GM23338 (cell line): ENCODE measurements around the gene MCM3. TPM values are rescaled to one million over a fixed set of nuclear protein-coding genes. Genes with fewer than 3 reads are reported as not detected.

ENCODE experiments used
- ATAC-seq: fragments of 200-7000 bp; cut with Tn5 transposase; 3 replicates; pipeline ENCODE4 v1.9.1; 2020
- DNase-seq: peaks from one replicate; pipeline ENCODE4 v3.0.0-alpha.2; 2015; ENCODE audit warnings: low spot score
- H2AFZ ChIP-seq: fragments of 200-600 bp; sonication (generic); 2 replicates; pipeline ENCODE4 v1.8.0; 2016; ENCODE audit warnings: antibody characterized with exemption, mild to moderate bottlenecking, moderate library complexity
- H3F3A ChIP-seq: fragments of 200-600 bp; sonication (generic); replicated peaks from 2 replicates; pipeline ENCODE4 v1.8.0; 2017; ENCODE audit warnings: antibody characterized with exemption, mixed run types, low read depth
- H3K27ac ChIP-seq: fragments of 200-600 bp; sonication (generic); 2 replicates; pipeline ENCODE4 v1.6.1; 2016; ENCODE audit warnings: low read depth
- H3K27me3 ChIP-seq: fragments of 200-600 bp; sonication (generic); 2 replicates; pipeline ENCODE4 v1.8.0; 2016; ENCODE audit warnings: mild to moderate bottlenecking, mixed run types, moderate library complexity; ENCODE audit not compliant: insufficient read depth
- H3K36me3 ChIP-seq: fragments of 200-600 bp; sonication (generic); 2 replicates; pipeline ENCODE4 v1.8.0; 2016; ENCODE audit warnings: mild to moderate bottlenecking; ENCODE audit not compliant: insufficient read depth
- H3K4me1 ChIP-seq: fragments of 200-600 bp; sonication (generic); 2 replicates; pipeline ENCODE4 v1.8.0; 2016; ENCODE audit warnings: mild to moderate bottlenecking, moderate library complexity; ENCODE audit not compliant: insufficient read depth
- H3K4me2 ChIP-seq: fragments of 200-600 bp; sonication (generic); 2 replicates; pipeline ENCODE4 v1.7.1; 2017; ENCODE audit warnings: mixed run types
- H3K4me3 ChIP-seq: fragments of 200-600 bp; sonication (generic); 2 replicates; pipeline ENCODE4 v1.6.1; 2016; ENCODE audit warnings: mixed run types
- H3K79me2 ChIP-seq: fragments of 200-600 bp; sonication (generic); replicated peaks from 2 replicates; pipeline ENCODE4 v1.8.0; 2017; ENCODE audit warnings: mild to moderate bottlenecking; ENCODE audit not compliant: insufficient read depth
- H3K9me2 ChIP-seq: fragments of 200-600 bp; sonication (generic); 2 replicates; pipeline ENCODE4 v1.8.0; 2017; ENCODE audit not compliant: insufficient read depth
- H4K20me1 ChIP-seq: fragments of 200-600 bp; sonication (generic); replicated peaks from 2 replicates; pipeline ENCODE4 v1.8.0; 2017; ENCODE audit warnings: mild to moderate bottlenecking; ENCODE audit not compliant: insufficient read depth
- H3K27ac Mint-ChIP-seq: 2 replicates; pipeline ENCODE4 v1.8.0; 2020; ENCODE audit warnings: inconsistent platforms, mild to moderate bottlenecking, moderate library complexity, mixed read lengths
- H3K27me3 Mint-ChIP-seq: 3 replicates; pipeline ENCODE4 v1.8.0; 2022; ENCODE audit warnings: low read depth, mild to moderate bottlenecking, moderate library complexity, mixed read lengths, inconsistent platforms; ENCODE audit not compliant: insufficient read depth, poor library complexity
- H3K36me3 Mint-ChIP-seq: 3 replicates; pipeline ENCODE4 v1.8.0; 2021; ENCODE audit warnings: low read depth, mild to moderate bottlenecking, inconsistent platforms, moderate library complexity, mixed read lengths
- H3K4me1 Mint-ChIP-seq: 3 replicates; pipeline ENCODE4 v1.8.0; 2020; ENCODE audit warnings: mild to moderate bottlenecking, inconsistent platforms, mixed read lengths
- H3K4me3 Mint-ChIP-seq: 3 replicates; pipeline ENCODE4 v1.8.0; 2021; ENCODE audit warnings: moderate library complexity, mild to moderate bottlenecking, inconsistent platforms, mixed read lengths
- H3K9me3 Mint-ChIP-seq: 3 replicates; pipeline ENCODE4 v1.8.0; 2020; ENCODE audit warnings: moderate library complexity, mild to moderate bottlenecking, inconsistent platforms, mixed read lengths
- CREB1 ChIP-seq: fragments of 250-450 bp; sonication (Bioruptor Pico); IDR thresholded peaks from 2 replicates; pipeline ENCODE4 v1.5.0; 2020; ENCODE audit warnings: low read depth, mild to moderate bottlenecking, moderate library complexity
- CTCF ChIP-seq, 2 experiments: fragments of 200-600 bp in 1 of 2; sonication (generic) in 1 of 2; conservative IDR thresholded peaks; 2 replicates each; pipeline versions ENCODE4 v1.5.1 to v1.6.1; 2016 to 2017; ENCODE audit warnings: antibody characterized with exemption in 2 of 2, low read depth in 2 of 2, mild to moderate bottlenecking in 2 of 2, moderate library complexity in 1 of 2
- ETS1 ChIP-seq: IDR thresholded peaks from 2 replicates; pipeline ENCODE4 v1.6.1; 2016; ENCODE audit warnings: antibody characterized with exemption
- EZH2 ChIP-seq: fragments of 200-600 bp; sonication (generic); IDR thresholded peaks from one replicate; pipeline ENCODE4 v1.8.0; 2017; ENCODE audit warnings: antibody characterized with exemption, mild to moderate bottlenecking, low read depth; ENCODE audit not compliant: unreplicated experiment
- EZH2phosphoT487 ChIP-seq: fragments of 200-600 bp; sonication (generic); IDR thresholded peaks from one replicate; pipeline ENCODE4 v1.8.1; 2018; ENCODE audit warnings: antibody characterized with exemption; ENCODE audit not compliant: unreplicated experiment
- JUNB ChIP-seq: IDR thresholded peaks from one replicate; pipeline ENCODE4 v1.6.1; 2016; ENCODE audit warnings: antibody characterized with exemption; ENCODE audit not compliant: unreplicated experiment
- NANOG ChIP-seq: IDR thresholded peaks from 2 replicates; pipeline ENCODE4 v1.6.1; 2016; ENCODE audit warnings: antibody characterized with exemption, borderline replicate concordance
- POLR2AphosphoS5 ChIP-seq: IDR thresholded peaks from 2 replicates; pipeline ENCODE4 v1.6.1; 2016; ENCODE audit warnings: antibody characterized with exemption, low read depth
- STAT1 ChIP-seq: IDR thresholded peaks from one replicate; pipeline ENCODE4 v1.6.1; 2016; ENCODE audit warnings: antibody characterized with exemption; ENCODE audit not compliant: unreplicated experiment
- ZNF114 ChIP-seq: fragments of 250-450 bp; sonication (Bioruptor Pico); IDR thresholded peaks from 2 replicates; pipeline ENCODE4 v1.5.0; 2020; ENCODE audit warnings: mild to moderate bottlenecking, moderate library complexity
- ZNF331 ChIP-seq: fragments of 250-450 bp; sonication (Bioruptor Pico); IDR thresholded peaks from 2 replicates; pipeline ENCODE4 v1.5.0; 2020; ENCODE audit warnings: low read depth, mild to moderate bottlenecking, moderate library complexity
- ZNF462 ChIP-seq: fragments of 250-450 bp; sonication (Bioruptor Pico); IDR thresholded peaks from 2 replicates; pipeline ENCODE4 v1.5.0; 2020; ENCODE audit warnings: mild to moderate bottlenecking, moderate library complexity
- polyA plus RNA-seq: library from polyadenylated mRNA; unstranded; fragments of >200 nt; fragmentation: Nextera tagmentation; extraction: Ambion mirVana; gene quantifications from 2 replicates; pipeline ENCODE4 v1.2.1, GENCODE V29; 2016
- total RNA-seq: library from RNA; depleted of rRNA; stranded (reverse); fragments of >200 nt; shearing (Covaris generic); gene quantifications from 2 replicates; pipeline ENCODE4 v1.2.3, GENCODE V29; 2014
- TF ChIP-seq, protein P1 (sequence below): IDR thresholded peaks from one replicate; pipeline ENCODE4 v1.6.1; 2018; ENCODE audit warnings: antibody characterized with exemption; ENCODE audit not compliant: unreplicated experiment

MCM3 gene
- total and polyA plus RNA-seq, 2 experiments from 2014 or later, result 157 to 369 TPM

DNA sequence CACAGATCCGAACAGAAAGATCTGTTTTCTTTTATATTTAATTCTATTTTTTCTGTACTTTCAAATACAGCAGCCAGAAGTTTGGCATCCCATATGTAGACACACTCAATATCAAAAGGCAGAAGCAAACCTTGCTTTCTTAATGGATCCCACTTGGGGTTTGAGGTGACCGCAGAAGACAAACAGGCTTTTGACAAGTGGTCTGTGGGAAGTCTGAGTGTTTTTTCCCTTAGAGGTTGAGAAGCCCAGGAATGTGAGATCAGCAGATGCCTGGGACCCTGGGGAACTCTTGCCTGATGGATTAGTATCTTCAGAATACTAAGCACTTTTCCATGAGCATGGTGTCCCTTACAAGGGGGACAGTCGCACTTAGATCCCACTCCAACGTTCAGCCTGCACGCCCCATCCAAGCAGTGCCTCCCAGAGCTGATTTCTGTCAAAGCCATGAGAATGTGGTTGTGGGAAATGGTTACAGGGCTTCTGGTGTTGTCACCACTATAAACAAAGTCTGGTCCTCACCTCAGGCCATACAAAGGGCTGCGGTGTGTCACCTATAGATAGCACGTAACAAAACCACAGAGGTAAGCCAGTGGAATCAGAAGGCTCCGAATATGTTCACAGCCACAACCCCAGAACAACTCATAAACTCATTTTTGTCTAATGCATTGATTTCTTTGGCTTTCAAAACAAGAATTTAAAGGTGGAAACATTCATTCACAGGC is 53.0 kb downstream of the MCM3 start:
- Histone ChIP-seq H3K79me2 (no peaks in the 10 kb centered on the region), H3K27ac (no peak overlapping the region), H3K4me3 (no peak overlapping the region), H2AFZ (no peak overlapping the region), H3K4me2 (no peak overlapping the region), H3K9me2 (0 out of 2 replicates have a peak, but pooled peaks cover 6% of the 10 kb centered on the region), H3K36me3 (no peaks in the 10 kb centered on the region), H3K4me1 (no peaks in the 10 kb centered on the region), H3K27me3 (no peaks in the 10 kb centered on the region), H3F3A (no peaks in the 10 kb centered on the region), H4K20me1 (no peaks in the 10 kb centered on the region)
- TF ChIP-seq STAT1 (no peak), CREB1 (CRISPR knock-in tag) (no peak), ZNF462 (CRISPR knock-in tag) (no peak), CTCF (conservative IDR thresholded peaks at IDR 0.05; ENCODE audit: low read depth in 2 of 2) (no peak), JUNB (no peak), POLR2AphosphoS5 (no peak), NANOG (no peak), ZNF114 (CRISPR knock-in tag) (no peak), EZH2phosphoT487 (no peak), ZNF331 (CRISPR knock-in tag) (no peak), EZH2 (no peak), ETS1 (no peak)
- TF ChIP-seq, protein P1, sequence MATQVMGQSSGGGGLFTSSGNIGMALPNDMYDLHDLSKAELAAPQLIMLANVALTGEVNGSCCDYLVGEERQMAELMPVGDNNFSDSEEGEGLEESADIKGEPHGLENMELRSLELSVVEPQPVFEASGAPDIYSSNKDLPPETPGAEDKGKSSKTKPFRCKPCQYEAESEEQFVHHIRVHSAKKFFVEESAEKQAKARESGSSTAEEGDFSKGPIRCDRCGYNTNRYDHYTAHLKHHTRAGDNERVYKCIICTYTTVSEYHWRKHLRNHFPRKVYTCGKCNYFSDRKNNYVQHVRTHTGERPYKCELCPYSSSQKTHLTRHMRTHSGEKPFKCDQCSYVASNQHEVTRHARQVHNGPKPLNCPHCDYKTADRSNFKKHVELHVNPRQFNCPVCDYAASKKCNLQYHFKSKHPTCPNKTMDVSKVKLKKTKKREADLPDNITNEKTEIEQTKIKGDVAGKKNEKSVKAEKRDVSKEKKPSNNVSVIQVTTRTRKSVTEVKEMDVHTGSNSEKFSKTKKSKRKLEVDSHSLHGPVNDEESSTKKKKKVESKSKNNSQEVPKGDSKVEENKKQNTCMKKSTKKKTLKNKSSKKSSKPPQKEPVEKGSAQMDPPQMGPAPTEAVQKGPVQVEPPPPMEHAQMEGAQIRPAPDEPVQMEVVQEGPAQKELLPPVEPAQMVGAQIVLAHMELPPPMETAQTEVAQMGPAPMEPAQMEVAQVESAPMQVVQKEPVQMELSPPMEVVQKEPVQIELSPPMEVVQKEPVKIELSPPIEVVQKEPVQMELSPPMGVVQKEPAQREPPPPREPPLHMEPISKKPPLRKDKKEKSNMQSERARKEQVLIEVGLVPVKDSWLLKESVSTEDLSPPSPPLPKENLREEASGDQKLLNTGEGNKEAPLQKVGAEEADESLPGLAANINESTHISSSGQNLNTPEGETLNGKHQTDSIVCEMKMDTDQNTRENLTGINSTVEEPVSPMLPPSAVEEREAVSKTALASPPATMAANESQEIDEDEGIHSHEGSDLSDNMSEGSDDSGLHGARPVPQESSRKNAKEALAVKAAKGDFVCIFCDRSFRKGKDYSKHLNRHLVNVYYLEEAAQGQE, result no peak
- Mint-ChIP-seq H3K4me3 (no peak overlapping the region), H3K36me3 (no peaks in the 10 kb centered on the region), H3K4me1 (peaks cover 5% of the 10 kb centered on the region), H3K27ac (no peak overlapping the region), H3K27me3 (peaks cover 2% of the 10 kb centered on the region), H3K9me3 (no peaks in the 10 kb centered on the region)
- ATAC-seq (no peak), DNase-seq (no peak)
